HEK293T (cell line): ENCODE measurements around the gene CRIM1.
"Not testable (repeated sequence)": the region's sequence is repeated elsewhere in the genome, so short reads cannot be mapped to it uniquely, and the experiment has no call there.

ENCODE experiments used
- CTCF ChIA-PET: fragments of 350-600 bp; formaldehyde crosslinking; extraction: SDS; loops from one replicate; lab custom pipeline; 2021; ENCODE audit warnings: antibody characterized with exemption, inconsistent platforms; lab: Yijun Ruan, JAX
- POLR2A ChIA-PET: fragments of 350-600 bp; formaldehyde crosslinking; extraction: SDS; loops from one replicate; lab custom pipeline; 2020; ENCODE audit warnings: antibody characterized with exemption, inconsistent platforms; lab: Yijun Ruan, JAX
- DNase-seq: peaks from one replicate; pipeline ENCODE4 v3.0.0; 2012; ENCODE audit warnings: mixed read lengths; ENCODE audit errors: extremely low spot score
- ARNT ChIP-seq: fragments of 450-650 bp; IDR thresholded peaks from 2 replicates; pipeline ENCODE4 v1.6.1; 2017; ENCODE audit warnings: mild to moderate bottlenecking
- BHLHE40 ChIP-seq: fragments of 450-650 bp; IDR thresholded peaks from 2 replicates; pipeline ENCODE4 v1.6.1; 2016; ENCODE audit warnings: mild to moderate bottlenecking, moderate library complexity, borderline replicate concordance
- CTBP1 ChIP-seq: fragments of 450-650 bp; IDR thresholded peaks from 2 replicates; pipeline ENCODE4 v1.6.1; 2016; ENCODE audit warnings: borderline replicate concordance
- ELF4 ChIP-seq: fragments of 450-650 bp; IDR thresholded peaks from 2 replicates; pipeline ENCODE4 v1.6.1; 2017; ENCODE audit warnings: antibody characterized with exemption
- FOXA1 ChIP-seq: fragments of 450-650 bp; IDR thresholded peaks from 2 replicates; pipeline ENCODE4 v1.6.1; 2016; ENCODE audit warnings: mild to moderate bottlenecking
- FOXK2 ChIP-seq: fragments of 450-650 bp; IDR thresholded peaks from 2 replicates; pipeline ENCODE4 v1.6.1; 2016; ENCODE audit warnings: mild to moderate bottlenecking
- FOXM1 ChIP-seq: fragments of 450-650 bp; IDR thresholded peaks from 2 replicates; pipeline ENCODE4 v1.6.1; 2017; ENCODE audit warnings: mild to moderate bottlenecking, borderline replicate concordance
- HDGF ChIP-seq: fragments of 450-650 bp; IDR thresholded peaks from 2 replicates; pipeline ENCODE4 v1.6.1; 2017; ENCODE audit warnings: antibody characterized with exemption, borderline replicate concordance
- L3MBTL2 ChIP-seq: fragments of 450-650 bp; conservative IDR thresholded peaks from 2 replicates; pipeline ENCODE4 v1.6.1; 2016; ENCODE audit warnings: mild to moderate bottlenecking
- LEF1 ChIP-seq: fragments of 450-650 bp; IDR thresholded peaks from 2 replicates; pipeline ENCODE4 v1.6.1; 2017; ENCODE audit warnings: mild to moderate bottlenecking, borderline replicate concordance
- NFRKB ChIP-seq: fragments of 450-650 bp; IDR thresholded peaks from 2 replicates; pipeline ENCODE4 v1.6.1; 2016; ENCODE audit warnings: mild to moderate bottlenecking, moderate library complexity
- PKNOX1 ChIP-seq: fragments of 450-650 bp; IDR thresholded peaks from 2 replicates; pipeline ENCODE4 v1.6.1; 2016
- SP1 ChIP-seq: fragments of 450-650 bp; IDR thresholded peaks from 2 replicates; pipeline ENCODE4 v1.6.1; 2017
- SUZ12 ChIP-seq: fragments of 450-650 bp; IDR thresholded peaks from 2 replicates; pipeline ENCODE4 v1.6.1; 2016; ENCODE audit warnings: mild to moderate bottlenecking
- TARDBP ChIP-seq: fragments of 450-650 bp; IDR thresholded peaks from 2 replicates; pipeline ENCODE4 v1.6.1; 2016
- ZNF384 ChIP-seq: fragments of 450-650 bp; IDR thresholded peaks from 2 replicates; pipeline ENCODE4 v1.6.1; 2016

CRIM1 gene

GRCh38 chr2:36362291-36362690, 6.7 kb downstream of the CRIM1 start:
- no peak for DNase-seq
- ChIA-PET CTCF (no interaction called here), POLR2A (no interaction called here)
- TF ChIP-seq BHLHE40 (no peak), LEF1 (no peak), SUZ12 (no peak), TARDBP (no peak), ZNF384 (no peak)

GRCh38 chr2:36363085-36363484, 7.5 kb downstream of the CRIM1 start:
- DNase-seq, POLR2A ChIA-PET, CTCF ChIA-PET: not testable (repeated sequence)

GRCh38 chr2:36366491-36367120, 11.0 kb downstream of the CRIM1 start:
- ChIA-PET POLR2A (interaction anchor here (0.7 kb wide), 1 partner anchor 9 kb away, joined by 4 read pairs; no protein-coding TSS in a partner anchor), CTCF (interaction anchor here (1.1 kb wide), 1 partner anchor 8 kb away, joined by 4 read pairs; no protein-coding TSS in a partner anchor)
- no peak for TF ChIP-seq SUZ12
- TF ChIP-seq ELF4 = no peak
- no peak for TF ChIP-seq PKNOX1
- TF ChIP-seq ZNF384 = no peak
- TF ChIP-seq L3MBTL2 = no peak
- no peak for TF ChIP-seq SP1
- no peak for TF ChIP-seq LEF1
- no peak for TF ChIP-seq FOXM1
- DNase-seq = no peak

GRCh38 chr2:36367486-36367885, 11.9 kb downstream of the CRIM1 start:
- no peak for DNase-seq
- POLR2A ChIA-PET = interaction anchor here (1.2 to 1.3 kb wide), 2 partner anchors 9 to 13 kb away, joined by 3 to 4 read pairs; partner anchors contain the start of gene CRIM1
- CTCF ChIA-PET = no interaction called here
- TF ChIP-seq BHLHE40 = no peak
- TF ChIP-seq PKNOX1 = no peak
- TF ChIP-seq HDGF = no peak

- TF ChIP-seq TARDBP = no peak
- no peak for TF ChIP-seq SUZ12
- no peak for TF ChIP-seq NFRKB
- DNase-seq = no peak
- ChIA-PET POLR2A (interaction anchor here (1.2 to 1.3 kb wide), 2 partner anchors 10 to 13 kb away, joined by 3 to 4 read pairs; partner anchors contain the start of gene CRIM1), CTCF (no interaction called here)
These were observed 12.3 kb downstream of the CRIM1 start for GRCh38 chr2:36367895-36368353.

- DNase-seq = no peak
- ChIA-PET POLR2A (interaction anchor here (1.2 to 1.3 kb wide), 2 partner anchors 10 to 13 kb away, joined by 3 to 4 read pairs; partner anchors contain the start of gene CRIM1), CTCF (no interaction called here)
- TF ChIP-seq LEF1 (no peak), PKNOX1 (no peak), SP1 (no peak), FOXK2 (no peak), HDGF (no peak), ELF4 (no peak), L3MBTL2 (no peak), SUZ12 (no peak), ZNF384 (no peak), FOXM1 (no peak), FOXA1 (no peak), ARNT (no peak), NFRKB (no peak), BHLHE40 (no peak), CTBP1 (no peak), TARDBP (no peak)
These were observed 12.9 kb downstream of the CRIM1 start for GRCh38 chr2:36368438-36368837.

- ChIA-PET POLR2A (no interaction called here), CTCF (no interaction called here)
- TF ChIP-seq NFRKB = no peak
- TF ChIP-seq L3MBTL2 = no peak
- no peak for TF ChIP-seq HDGF
- TF ChIP-seq ELF4 = no peak
- no peak for TF ChIP-seq PKNOX1
- TF ChIP-seq SUZ12 = no peak
- TF ChIP-seq ARNT = no peak
- TF ChIP-seq FOXK2 = no peak
- TF ChIP-seq FOXA1 = no peak
- TF ChIP-seq TARDBP = no peak
- TF ChIP-seq FOXM1 = no peak
- TF ChIP-seq ZNF384 = no peak
- no peak for TF ChIP-seq LEF1
- no peak for TF ChIP-seq SP1
- no peak for TF ChIP-seq BHLHE40
- DNase-seq = no peak
These were observed 13.6 kb downstream of the CRIM1 start for GRCh38 chr2:36369163-36369562.
